ENCODE measurements around the gene SH2D1B. TPM values are rescaled to one million over a fixed set of nuclear protein-coding genes. Genes with fewer than 3 reads are reported as not detected.

SH2D1B gene
- total RNA-seq, 1 donor from 2014 or later, result not detected

- Mint-ChIP-seq H3K27me3 (ENCODE audit: unreplicated experiment) (peaks cover 49% of the 10 kb centered on the region), H3K9me3 (ENCODE audit: unreplicated experiment) (no peaks in the 10 kb centered on the region), H3K36me3 (ENCODE audit: unreplicated experiment) (no peaks in the 10 kb centered on the region), H3K27ac (ENCODE audit: unreplicated experiment) (no peak overlapping the region), H3K4me1 (ENCODE audit: unreplicated experiment) (peaks cover 13% of the 10 kb centered on the region), H3K4me3 (ENCODE audit: unreplicated experiment) (no peak overlapping the region)
- DNase-seq (ENCODE audit: extremely low spot score, unreplicated experiment), result peak; percentile 38
- TF ChIP-seq CTCF (IDR thresholded peaks at IDR 0.05), result no peak
Measured at GRCh38 chr1:162397039-162397448, 14.9 kb downstream of the SH2D1B start.

GRCh38 chr1:162396201-162396906 lies 15.6 kb downstream of the SH2D1B start:
- H3K9me3 Mint-ChIP-seq (ENCODE audit: unreplicated experiment), result no peaks in the 10 kb centered on the region
- H3K27me3 Mint-ChIP-seq (ENCODE audit: unreplicated experiment), result peaks cover 49% of the 10 kb centered on the region
- H3K36me3 Mint-ChIP-seq (ENCODE audit: unreplicated experiment), result no peaks in the 10 kb centered on the region
- DNase-seq (ENCODE audit: extremely low spot score, unreplicated experiment), result peak; percentile 19
- no peak for TF ChIP-seq CTCF (IDR thresholded peaks at IDR 0.05)
- H3K4me3 Mint-ChIP-seq (ENCODE audit: unreplicated experiment), result no peak overlapping the region
- no peak overlapping the region for H3K27ac Mint-ChIP-seq (ENCODE audit: unreplicated experiment)
- H3K4me1 Mint-ChIP-seq (ENCODE audit: unreplicated experiment), result peaks cover 13% of the 10 kb centered on the region

- H3K4me1 Mint-ChIP-seq (ENCODE audit: unreplicated experiment), result peaks cover 3% of the 10 kb centered on the region
- peaks cover 25% of the 10 kb centered on the region for H3K27me3 Mint-ChIP-seq (ENCODE audit: unreplicated experiment)
- no peak overlapping the region for H3K4me3 Mint-ChIP-seq (ENCODE audit: unreplicated experiment)
Measured at GRCh38 chr1:162391790-162392563, 20.0 kb downstream of the SH2D1B start.

GRCh38 chr1:162390396-162391185 lies 21.3 kb downstream of the SH2D1B start:
- peak; percentile 74 for DNase-seq (ENCODE audit: extremely low spot score, unreplicated experiment)
- TF ChIP-seq CTCF (IDR thresholded peaks at IDR 0.05), result no peak
- H3K4me3 Mint-ChIP-seq (ENCODE audit: unreplicated experiment), result no peak overlapping the region
- H3K4me1 Mint-ChIP-seq (ENCODE audit: unreplicated experiment), result peaks cover 3% of the 10 kb centered on the region
- peaks cover 11% of the 10 kb centered on the region for H3K27me3 Mint-ChIP-seq (ENCODE audit: unreplicated experiment)
- no peaks in the 10 kb centered on the region for H3K9me3 Mint-ChIP-seq (ENCODE audit: unreplicated experiment)
- no peak overlapping the region for H3K27ac Mint-ChIP-seq (ENCODE audit: unreplicated experiment)
- H3K36me3 Mint-ChIP-seq (ENCODE audit: unreplicated experiment), result no peaks in the 10 kb centered on the region

More at GRCh38 chr1:162391790-162392563, 20.0 kb downstream of the SH2D1B start:
- peak; percentile 80 for TF ChIP-seq CTCF (IDR thresholded peaks at IDR 0.05)
- Mint-ChIP-seq H3K9me3 (ENCODE audit: unreplicated experiment) (no peaks in the 10 kb centered on the region), H3K27ac (ENCODE audit: unreplicated experiment) (no peak overlapping the region), H3K36me3 (ENCODE audit: unreplicated experiment) (no peaks in the 10 kb centered on the region)
- DNase-seq (ENCODE audit: extremely low spot score, unreplicated experiment), result peak; percentile 49
